Measurements from ENCODE around the gene CASK.

DNA sequence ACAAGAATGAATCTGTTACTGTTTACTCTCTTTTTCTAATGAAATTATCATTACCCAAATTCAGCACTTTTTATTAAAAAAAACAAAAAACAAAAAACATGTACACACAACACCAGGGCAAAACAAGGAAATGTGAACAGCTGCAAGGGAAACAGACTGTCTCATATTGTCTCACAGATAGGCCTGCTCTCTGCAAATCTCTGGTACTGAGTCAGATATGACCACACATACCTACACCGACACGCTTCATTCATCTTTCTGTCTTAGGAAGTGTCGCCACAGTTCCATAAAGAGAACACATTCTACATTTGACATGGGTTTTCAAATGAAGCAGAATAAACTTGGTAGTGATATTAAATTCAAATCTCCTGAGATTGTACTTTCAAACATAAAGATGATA is 326.8 kb downstream of the CASK start:
- TF ChIP-seq FOXA1 (IDR thresholded peaks at IDR 0.05), result no peak
- TF ChIP-seq BHLHE40 (IDR thresholded peaks at IDR 0.05; ENCODE audit: borderline replicate concordance), result no peak
- TF ChIP-seq SUZ12 (IDR thresholded peaks at IDR 0.05), result no peak
- TF ChIP-seq, protein P1, sequence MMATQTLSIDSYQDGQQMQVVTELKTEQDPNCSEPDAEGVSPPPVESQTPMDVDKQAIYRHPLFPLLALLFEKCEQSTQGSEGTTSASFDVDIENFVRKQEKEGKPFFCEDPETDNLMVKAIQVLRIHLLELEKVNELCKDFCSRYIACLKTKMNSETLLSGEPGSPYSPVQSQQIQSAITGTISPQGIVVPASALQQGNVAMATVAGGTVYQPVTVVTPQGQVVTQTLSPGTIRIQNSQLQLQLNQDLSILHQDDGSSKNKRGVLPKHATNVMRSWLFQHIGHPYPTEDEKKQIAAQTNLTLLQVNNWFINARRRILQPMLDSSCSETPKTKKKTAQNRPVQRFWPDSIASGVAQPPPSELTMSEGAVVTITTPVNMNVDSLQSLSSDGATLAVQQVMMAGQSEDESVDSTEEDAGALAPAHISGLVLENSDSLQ (IDR thresholded peaks at IDR 0.05), result no peak
- no peak for TF ChIP-seq L3MBTL2 (conservative IDR thresholded peaks at IDR 0.05)
- TF ChIP-seq CTBP1 (IDR thresholded peaks at IDR 0.05; ENCODE audit: borderline replicate concordance), result no peak
- TF ChIP-seq NFRKB (IDR thresholded peaks at IDR 0.05), result no peak
- no peak for TF ChIP-seq FOXK2 (IDR thresholded peaks at IDR 0.05)
- no peak for TF ChIP-seq HDGF (IDR thresholded peaks at IDR 0.05; ENCODE audit: borderline replicate concordance)
- no peak for TF ChIP-seq ARNT (IDR thresholded peaks at IDR 0.05)
